GM19240 (cell line): ENCODE data around the gene AGK.

Experiments
- DNase-seq: peaks from one replicate; pipeline ENCODE4 v3.0.0; 2011; ENCODE audit warnings: low spot score; ENCODE audit not compliant: insufficient read length

AGK gene

DNA sequence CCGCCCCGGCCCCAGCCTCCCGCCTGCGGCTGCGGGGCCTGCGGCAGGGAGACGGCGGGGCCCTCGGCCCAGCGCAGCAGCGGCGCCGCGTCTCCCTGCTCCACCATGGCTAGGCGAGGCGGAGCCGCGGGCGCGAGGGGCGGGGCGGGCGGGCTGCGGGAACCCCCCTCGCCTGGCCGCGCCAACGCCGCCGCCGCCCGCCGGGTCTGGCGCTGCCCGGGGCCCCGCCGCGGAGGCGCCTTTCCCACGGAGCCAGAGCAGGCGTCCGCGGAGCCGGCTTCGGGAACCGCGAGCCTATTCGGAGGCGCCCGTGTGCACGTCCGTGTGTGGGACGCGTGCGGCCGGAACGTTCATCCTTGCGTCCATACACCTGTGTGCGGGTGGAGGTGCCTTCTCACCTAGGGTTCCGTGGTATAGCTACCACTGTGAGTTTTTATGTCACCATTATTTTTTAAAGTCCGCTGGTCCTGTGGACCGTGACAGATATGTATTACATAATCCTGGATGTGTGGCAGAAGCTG, 150.9 kb downstream of the AGK start, which contains the start of gene DENND11:
TSS of gene DENND11 (minus strand) at position 120 of the 521 bp plus-strand sequence. CDS start at position 107, 13 bp downstream.
- DNase-seq: peak; percentile 37

DNA sequence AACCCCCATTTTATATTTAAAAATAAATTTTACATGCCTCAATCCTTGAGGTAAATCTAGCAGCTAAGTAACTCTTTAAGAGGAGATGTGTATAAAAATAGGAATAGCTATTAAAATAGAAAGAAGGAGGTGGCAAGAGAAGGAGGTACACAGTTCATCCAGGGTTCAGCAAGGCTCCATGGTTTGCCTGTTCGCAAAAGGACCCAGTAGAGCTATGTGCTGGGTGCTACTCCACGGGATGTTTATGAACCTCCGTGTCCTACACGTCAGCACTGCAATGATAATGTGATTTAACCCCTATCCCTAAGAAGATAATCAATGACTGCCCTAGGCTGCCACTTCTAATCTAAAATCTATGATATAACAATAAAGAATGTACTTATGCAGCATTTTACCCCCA, 151.7 kb downstream of the AGK start:
- DNase-seq: no peak

DNA sequence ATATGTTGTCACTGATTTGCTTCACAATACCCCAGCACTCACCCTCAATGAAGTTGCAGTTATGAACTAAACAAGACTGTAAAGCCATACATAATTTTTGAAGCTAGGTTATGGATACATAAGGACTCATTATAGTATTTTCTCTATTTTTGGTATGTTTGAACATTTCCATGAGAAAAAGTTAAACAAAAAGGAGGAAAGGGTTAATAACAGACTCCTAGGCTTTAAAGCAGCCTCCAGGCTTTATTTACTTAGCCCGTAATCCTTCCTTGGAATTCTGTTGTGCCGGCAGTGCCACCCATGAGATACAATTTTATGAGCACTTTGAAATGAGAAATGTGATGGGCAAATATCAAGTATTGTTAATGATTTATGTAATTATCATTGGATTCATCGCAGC, 152.9 kb downstream of the AGK start:
- no peak for DNase-seq

DNA sequence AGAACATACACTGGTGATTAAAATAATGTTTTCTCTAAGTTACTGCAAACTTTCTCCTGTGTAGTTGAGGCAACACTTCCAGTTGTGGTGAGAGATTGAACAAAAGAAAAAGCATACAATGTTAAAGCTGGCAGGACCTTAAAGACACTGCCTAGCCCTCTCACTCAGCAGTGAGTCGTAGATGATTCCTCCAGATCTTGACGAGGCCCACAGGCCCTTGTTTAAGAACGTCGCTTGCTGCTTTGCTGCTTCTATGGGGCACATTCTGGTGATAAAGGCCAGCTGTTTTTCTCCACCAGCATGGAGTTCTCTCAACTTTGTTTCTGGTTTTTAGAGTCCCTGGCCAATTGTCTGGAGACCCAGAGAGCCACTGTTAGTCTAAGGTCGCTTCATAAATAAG, 153.5 kb downstream of the AGK start:
- DNase-seq: no peak
